ENCODE data around the gene PKDCC.

DNA sequence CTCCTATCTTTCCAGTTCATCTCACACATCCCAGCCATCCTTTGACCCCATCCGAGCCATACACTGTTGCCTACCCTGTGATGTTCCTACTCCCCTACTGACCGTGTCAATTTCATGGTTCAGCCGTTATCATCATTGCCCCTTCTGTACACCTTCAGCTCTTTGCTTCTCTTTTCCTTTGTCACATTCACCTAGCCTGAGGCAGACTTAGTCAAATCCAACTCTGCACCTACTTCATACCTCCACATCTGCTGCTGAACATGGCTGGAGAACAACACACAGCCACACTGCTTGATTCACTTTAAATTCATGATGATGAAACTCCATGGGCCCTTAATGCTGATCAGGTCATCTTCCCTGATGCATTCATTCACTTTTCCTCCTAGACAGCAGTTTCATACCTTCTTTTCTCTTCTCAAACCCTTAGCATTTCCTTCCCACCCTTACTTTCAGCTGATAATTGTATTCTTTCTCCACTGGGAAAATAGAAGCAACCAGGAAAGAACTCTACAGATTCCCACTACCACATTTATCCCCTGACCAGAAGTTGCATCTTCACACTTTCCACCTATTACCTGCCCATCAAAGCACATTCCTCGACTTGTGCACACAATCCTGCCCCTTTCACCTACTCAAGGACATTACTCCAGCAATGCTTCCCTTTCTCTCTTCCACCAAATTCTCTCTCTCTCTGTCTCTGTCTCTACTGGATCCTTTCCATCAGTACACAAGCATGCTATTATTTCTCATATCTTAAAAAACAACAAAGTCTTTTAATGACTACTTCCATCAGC lies 59.6 kb downstream of the PKDCC start:
- TF ChIP-seq, protein P1, sequence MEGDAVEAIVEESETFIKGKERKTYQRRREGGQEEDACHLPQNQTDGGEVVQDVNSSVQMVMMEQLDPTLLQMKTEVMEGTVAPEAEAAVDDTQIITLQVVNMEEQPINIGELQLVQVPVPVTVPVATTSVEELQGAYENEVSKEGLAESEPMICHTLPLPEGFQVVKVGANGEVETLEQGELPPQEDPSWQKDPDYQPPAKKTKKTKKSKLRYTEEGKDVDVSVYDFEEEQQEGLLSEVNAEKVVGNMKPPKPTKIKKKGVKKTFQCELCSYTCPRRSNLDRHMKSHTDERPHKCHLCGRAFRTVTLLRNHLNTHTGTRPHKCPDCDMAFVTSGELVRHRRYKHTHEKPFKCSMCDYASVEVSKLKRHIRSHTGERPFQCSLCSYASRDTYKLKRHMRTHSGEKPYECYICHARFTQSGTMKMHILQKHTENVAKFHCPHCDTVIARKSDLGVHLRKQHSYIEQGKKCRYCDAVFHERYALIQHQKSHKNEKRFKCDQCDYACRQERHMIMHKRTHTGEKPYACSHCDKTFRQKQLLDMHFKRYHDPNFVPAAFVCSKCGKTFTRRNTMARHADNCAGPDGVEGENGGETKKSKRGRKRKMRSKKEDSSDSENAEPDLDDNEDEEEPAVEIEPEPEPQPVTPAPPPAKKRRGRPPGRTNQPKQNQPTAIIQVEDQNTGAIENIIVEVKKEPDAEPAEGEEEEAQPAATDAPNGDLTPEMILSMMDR (IDR thresholded peaks at IDR 0.05), result no peak
- TF ChIP-seq ZFX (IDR thresholded peaks at IDR 0.05; ENCODE audit: borderline replicate concordance), result no peak
